ENCODE results near the gene LAP3. TPM values are rescaled to one million over a fixed set of nuclear protein-coding genes. Genes with fewer than 3 reads are reported as not detected.

The LAP3 gene
- total RNA-seq, 2 experiments from 2014 or later = 180 to 182 TPM

GRCh38 chr4:17633600-17633999 lies 56.6 kb downstream of the LAP3 start:
- Mint-ChIP-seq H3K4me3 (no peak overlapping the region), H3K4me1 (no peaks in the 10 kb centered on the region), H3K9me3 (no peaks in the 10 kb centered on the region), H3K27ac (no peak overlapping the region), H3K36me3 (ENCODE audit: low read depth) (peaks cover 56% of the 10 kb centered on the region), H3K27me3 (no peaks in the 10 kb centered on the region)
- ChIA-PET CTCF (no interaction called here), POLR2A (no interaction called here)
- no peak for DNase-seq

- H3K27ac Mint-ChIP-seq = no peak overlapping the region
Observed at GRCh38 chr4:17635056-17635455, 58.1 kb downstream of the LAP3 start.

GRCh38 chr4:17636341-17636695 lies 59.3 kb downstream of the LAP3 start:
- Mint-ChIP-seq H3K9me3 (no peaks in the 10 kb centered on the region), H3K27me3 (no peaks in the 10 kb centered on the region), H3K27ac (no peak overlapping the region), H3K36me3 (ENCODE audit: low read depth) (peaks cover 32% of the 10 kb centered on the region), H3K4me3 (no peak overlapping the region), H3K4me1 (no peaks in the 10 kb centered on the region)
- ChIA-PET POLR2A (interaction anchor here (0.9 to 2.0 kb wide), 2 partner anchors 22 to 87 kb away, joined by 3 to 6 read pairs; partner anchors contain the start of gene MED28), CTCF (interaction anchor here (0.5 to 4.2 kb wide), 8 partner anchors 15 to 172 kb away, joined by 3 to 35 read pairs (median 4); no protein-coding TSS in a partner anchor)
- no peak for DNase-seq

More at GRCh38 chr4:17635056-17635455, 58.1 kb downstream of the LAP3 start:
- POLR2A ChIA-PET = no interaction called here
- CTCF ChIA-PET = interaction anchor here (1.2 to 4.2 kb wide), 4 partner anchors 21 to 86 kb away, joined by 3 to 35 read pairs (median 4); partner anchors contain the start of gene MED28
- no peaks in the 10 kb centered on the region for H3K9me3 Mint-ChIP-seq
- no peaks in the 10 kb centered on the region for H3K4me1 Mint-ChIP-seq
- peaks cover 43% of the 10 kb centered on the region for H3K36me3 Mint-ChIP-seq (ENCODE audit: low read depth)
- DNase-seq = no peak
- no peak overlapping the region for H3K4me3 Mint-ChIP-seq
- H3K27me3 Mint-ChIP-seq = no peaks in the 10 kb centered on the region

- Mint-ChIP-seq H3K4me1 (no peaks in the 10 kb centered on the region), H3K27me3 (no peaks in the 10 kb centered on the region), H3K9me3 (no peaks in the 10 kb centered on the region), H3K27ac (no peak overlapping the region), H3K36me3 (ENCODE audit: low read depth) (peaks cover 26% of the 10 kb centered on the region), H3K4me3 (no peak overlapping the region)
- POLR2A ChIA-PET = interaction anchor here (0.9 to 2.0 kb wide), 2 partner anchors 22 to 88 kb away, joined by 3 to 6 read pairs; partner anchors contain the start of gene MED28
- DNase-seq = peak; percentile 75
- CTCF ChIA-PET = interaction anchor here (0.5 to 4.2 kb wide), 11 partner anchors 15 to 209 kb away, joined by 3 to 35 read pairs (median 3); no protein-coding TSS in a partner anchor
Observed at GRCh38 chr4:17636696-17637622, 60.0 kb downstream of the LAP3 start.

- Mint-ChIP-seq H3K4me1 (no peaks in the 10 kb centered on the region), H3K27me3 (no peaks in the 10 kb centered on the region), H3K4me3 (no peak overlapping the region), H3K9me3 (no peaks in the 10 kb centered on the region), H3K36me3 (ENCODE audit: low read depth) (peaks cover 11% of the 10 kb centered on the region), H3K27ac (no peak overlapping the region)
- POLR2A ChIA-PET = no interaction called here
- CTCF ChIA-PET = interaction anchor here (1.8 to 3.1 kb wide), 2 partner anchors 90 to 103 kb away, joined by 5 to 18 read pairs; no protein-coding TSS in a partner anchor
- DNase-seq = no peak
Observed at GRCh38 chr4:17639136-17639535, 62.1 kb downstream of the LAP3 start.

- DNase-seq = no peak
- POLR2A ChIA-PET = interaction anchor here (0.6 to 1.0 kb wide), 2 partner anchors 28 to 380 kb away, joined by 3 read pairs; partner anchors contain the start of gene MED28
- Mint-ChIP-seq H3K9me3 (no peaks in the 10 kb centered on the region), H3K36me3 (ENCODE audit: low read depth) (no peaks in the 10 kb centered on the region), H3K4me1 (no peaks in the 10 kb centered on the region), H3K27me3 (no peaks in the 10 kb centered on the region), H3K27ac (no peak overlapping the region), H3K4me3 (no peak overlapping the region)
- CTCF ChIA-PET = no interaction called here
Observed at GRCh38 chr4:17642398-17642783, 65.4 kb downstream of the LAP3 start.

- H3K4me1 Mint-ChIP-seq = no peaks in the 10 kb centered on the region
- ChIA-PET POLR2A (no interaction called here), CTCF (interaction anchor here (1.3 kb wide), 1 partner anchor 98 kb away, joined by 4 read pairs; no protein-coding TSS in a partner anchor)
- no peaks in the 10 kb centered on the region for H3K9me3 Mint-ChIP-seq
- H3K4me3 Mint-ChIP-seq = no peak overlapping the region
- DNase-seq = no peak
- peaks cover 4% of the 10 kb centered on the region for H3K27me3 Mint-ChIP-seq
- H3K36me3 Mint-ChIP-seq (ENCODE audit: low read depth) = no peaks in the 10 kb centered on the region
- no peak overlapping the region for H3K27ac Mint-ChIP-seq
Observed at GRCh38 chr4:17646693-17647092, 69.7 kb downstream of the LAP3 start.

GRCh38 chr4:17647176-17647806 lies 70.3 kb downstream of the LAP3 start:
- H3K36me3 Mint-ChIP-seq (ENCODE audit: low read depth) = no peaks in the 10 kb centered on the region

GRCh38 chr4:17647927-17648326 lies 70.9 kb downstream of the LAP3 start:
- no peaks in the 10 kb centered on the region for H3K4me1 Mint-ChIP-seq
- no peak for DNase-seq
- ChIA-PET POLR2A (no interaction called here), CTCF (interaction anchor here (1.3 kb wide), 1 partner anchor 99 kb away, joined by 4 read pairs; no protein-coding TSS in a partner anchor)
- H3K27ac Mint-ChIP-seq = no peak overlapping the region
- H3K27me3 Mint-ChIP-seq = peaks cover 4% of the 10 kb centered on the region
- H3K36me3 Mint-ChIP-seq (ENCODE audit: low read depth) = no peaks in the 10 kb centered on the region
- H3K9me3 Mint-ChIP-seq = no peaks in the 10 kb centered on the region
- no peak overlapping the region for H3K4me3 Mint-ChIP-seq

More at GRCh38 chr4:17647176-17647806, 70.3 kb downstream of the LAP3 start:
- no peak overlapping the region for H3K27ac Mint-ChIP-seq
- no peak for DNase-seq
- POLR2A ChIA-PET = no interaction called here
- no peaks in the 10 kb centered on the region for H3K9me3 Mint-ChIP-seq
- CTCF ChIA-PET = interaction anchor here (1.3 kb wide), 1 partner anchor 98 kb away, joined by 4 read pairs; no protein-coding TSS in a partner anchor
- no peak overlapping the region for H3K4me3 Mint-ChIP-seq
- no peaks in the 10 kb centered on the region for H3K4me1 Mint-ChIP-seq
- H3K27me3 Mint-ChIP-seq = peaks cover 4% of the 10 kb centered on the region

- H3K27me3 Mint-ChIP-seq = peaks cover 4% of the 10 kb centered on the region
- H3K4me3 Mint-ChIP-seq = no peak overlapping the region
- ChIA-PET CTCF (no interaction called here), POLR2A (no interaction called here)
- no peaks in the 10 kb centered on the region for H3K9me3 Mint-ChIP-seq
- no peak overlapping the region for H3K27ac Mint-ChIP-seq
- no peak for DNase-seq
- no peaks in the 10 kb centered on the region for H3K4me1 Mint-ChIP-seq
- H3K36me3 Mint-ChIP-seq (ENCODE audit: low read depth) = no peaks in the 10 kb centered on the region
Observed at GRCh38 chr4:17650406-17650805, 73.4 kb downstream of the LAP3 start.

GRCh38 chr4:17654701-17655100 lies 77.7 kb downstream of the LAP3 start:
- H3K9me3 Mint-ChIP-seq = no peaks in the 10 kb centered on the region
- H3K27me3 Mint-ChIP-seq = peaks cover 7% of the 10 kb centered on the region
- H3K4me1 Mint-ChIP-seq = no peaks in the 10 kb centered on the region
- H3K4me3 Mint-ChIP-seq = no peak overlapping the region
- ChIA-PET CTCF (no interaction called here), POLR2A (no interaction called here)
- H3K36me3 Mint-ChIP-seq (ENCODE audit: low read depth) = no peaks in the 10 kb centered on the region
- no peak overlapping the region for H3K27ac Mint-ChIP-seq
- DNase-seq = no peak

- CTCF ChIA-PET = no interaction called here
Observed at GRCh38 chr4:17657090-17657489, 80.1 kb downstream of the LAP3 start.

More at GRCh38 chr4:17657090-17657489, 80.1 kb downstream of the LAP3 start:
- H3K27ac Mint-ChIP-seq = no peak overlapping the region
- H3K4me1 Mint-ChIP-seq = no peaks in the 10 kb centered on the region
- H3K27me3 Mint-ChIP-seq = peaks cover 5% of the 10 kb centered on the region
- H3K9me3 Mint-ChIP-seq = no peaks in the 10 kb centered on the region
- H3K4me3 Mint-ChIP-seq = no peak overlapping the region
- DNase-seq = no peak
- POLR2A ChIA-PET = no interaction called here
- no peaks in the 10 kb centered on the region for H3K36me3 Mint-ChIP-seq (ENCODE audit: low read depth)
